Measurements from ENCODE around the gene RAI1.
A peak's percentile ranks its signal among the peaks of the same experiment; 100 is the strongest.

Gene RAI1

GRCh38 chr17:17706140-17707060 is 25.1 kb downstream of the RAI1 start:
- WGBS, result 86% methylated on average over 9 of the region's 12 CpGs
- Histone ChIP-seq H3K27me3 (ENCODE audit: control insufficient read depth in 1 of 2, insufficient read depth in 1 of 2, low read length in 2 of 2) (no peaks in the 10 kb centered on the region), H3K23ac (ENCODE audit: low read length in 2 of 2) (no peak overlapping the region)

GRCh38 chr17:17708295-17708694 is 27.0 kb downstream of the RAI1 start:
- H3K27ac ChIP-seq (ENCODE audit: low read length, poor library complexity, severe bottlenecking), result no peak overlapping the region
- H3K14ac ChIP-seq (ENCODE audit: low read length in 2 of 2), result no peak overlapping the region
- H3K4ac ChIP-seq (ENCODE audit: low read depth in 1 of 2, low read length in 2 of 2), result peak overlapping the region in 1 of 2 experiments; percentile 24
- H2BK120ac ChIP-seq (ENCODE audit: low read depth, low read length), result no peak overlapping the region
- DNase-seq, result no peak
- no peak overlapping the region for H4K91ac ChIP-seq (ENCODE audit: low read length)
- peaks cover 32% of the 10 kb centered on the region for H3K79me1 ChIP-seq (replicated peaks; ENCODE audit: low read length, poor library complexity, severe bottlenecking)
- H3K36me3 ChIP-seq (ENCODE audit: control insufficient read depth in 1 of 2, insufficient read depth in 2 of 2, low read depth in 1 of 2, low read length in 2 of 2), result peaks cover 2 to 5% of the 10 kb centered on the region in 2 experiments
- H3K18ac ChIP-seq (ENCODE audit: low read depth in 1 of 2, low read length in 2 of 2), result peak overlapping the region in 1 of 2 experiments; percentile 40
- peaks cover 65% of the 10 kb centered on the region for H3K4me1 ChIP-seq (ENCODE audit: control insufficient read depth, insufficient read depth, low read depth, low read length)
- H3K27me3 ChIP-seq (ENCODE audit: control insufficient read depth in 1 of 2, insufficient read depth in 1 of 2, low read length in 2 of 2), result no peaks in the 10 kb centered on the region
- peak overlapping the region; percentile 46 for H2AK5ac ChIP-seq (ENCODE audit: low read length, severe bottlenecking)
- H2BK15ac ChIP-seq (ENCODE audit: low read depth, poor library complexity, severe bottlenecking), result peak overlapping the region; percentile 17
- peak overlapping the region; percentile 28 to 55 for H2BK12ac ChIP-seq (ENCODE audit: low read length in 2 of 2)
- no peak overlapping the region for H2AFZ ChIP-seq (ENCODE audit: low read depth, low read length)
- H3K23ac ChIP-seq (ENCODE audit: low read length in 2 of 2), result no peak overlapping the region
- no peak overlapping the region for H3K4me3 ChIP-seq (ENCODE audit: insufficient read depth in 1 of 2, low read depth in 1 of 2, low read length in 2 of 2)
- no peak overlapping the region for H3K9ac ChIP-seq (ENCODE audit: low read length)
- no peaks in the 10 kb centered on the region for H3K9me3 ChIP-seq (ENCODE audit: control insufficient read depth, low read length)
- no peak overlapping the region for H2BK5ac ChIP-seq (ENCODE audit: low read depth, low read length, poor library complexity, severe bottlenecking)
- no peak overlapping the region for H3K4me2 ChIP-seq (ENCODE audit: low read length, poor library complexity, severe bottlenecking)
- H4K8ac ChIP-seq (ENCODE audit: low read length), result no peak overlapping the region

More at GRCh38 chr17:17706140-17707060, 25.1 kb downstream of the RAI1 start:
- peak overlapping the region; percentile 6 to 50 for H3K4ac ChIP-seq (ENCODE audit: low read depth in 1 of 2, low read length in 2 of 2)
- peaks cover 66% of the 10 kb centered on the region for H3K4me1 ChIP-seq (ENCODE audit: control insufficient read depth, insufficient read depth, low read depth, low read length)
- peak overlapping the region; percentile 16 for H4K91ac ChIP-seq (ENCODE audit: low read length)
- H3K9ac ChIP-seq (ENCODE audit: low read length), result no peak overlapping the region
- no peak overlapping the region for H3K4me2 ChIP-seq (ENCODE audit: low read length, poor library complexity, severe bottlenecking)
- peak overlapping the region in 1 of 2 experiments; percentile 70 for H2BK12ac ChIP-seq (ENCODE audit: low read length in 2 of 2)
- no peak overlapping the region for H2BK5ac ChIP-seq (ENCODE audit: low read depth, low read length, poor library complexity, severe bottlenecking)
- H3K27ac ChIP-seq (ENCODE audit: low read length, poor library complexity, severe bottlenecking), result no peak overlapping the region
- no peak for DNase-seq
- no peak overlapping the region for H3K4me3 ChIP-seq (ENCODE audit: insufficient read depth in 1 of 2, low read depth in 1 of 2, low read length in 2 of 2)
- peak overlapping the region; percentile 8 for H4K8ac ChIP-seq (ENCODE audit: low read length)
- peak overlapping the region in 1 of 2 experiments; percentile 29 for H3K18ac ChIP-seq (ENCODE audit: low read depth in 1 of 2, low read length in 2 of 2)
- peak overlapping the region; percentile 66 for H2BK15ac ChIP-seq (ENCODE audit: low read depth, poor library complexity, severe bottlenecking)
- H2BK120ac ChIP-seq (ENCODE audit: low read depth, low read length), result no peak overlapping the region
- H2AK5ac ChIP-seq (ENCODE audit: low read length, severe bottlenecking), result peak overlapping the region; percentile 16
- H2AFZ ChIP-seq (ENCODE audit: low read depth, low read length), result no peak overlapping the region
- no peak overlapping the region for H3K14ac ChIP-seq (ENCODE audit: low read length in 2 of 2)
- no peaks in the 10 kb centered on the region for H3K9me3 ChIP-seq (ENCODE audit: control insufficient read depth, low read length)
- H3K79me1 ChIP-seq (replicated peaks; ENCODE audit: low read length, poor library complexity, severe bottlenecking), result peaks cover 41% of the 10 kb centered on the region
- H3K36me3 ChIP-seq (ENCODE audit: control insufficient read depth in 1 of 2, insufficient read depth in 2 of 2, low read depth in 1 of 2, low read length in 2 of 2), result peaks cover 2 to 5% of the 10 kb centered on the region in 2 experiments

- Histone ChIP-seq H2BK120ac (ENCODE audit: low read depth, low read length) (no peak overlapping the region), H2AFZ (ENCODE audit: low read depth, low read length) (no peak overlapping the region), H3K9ac (ENCODE audit: low read length) (no peak overlapping the region), H2BK12ac (ENCODE audit: low read length in 2 of 2) (peak overlapping the region; percentile 28 to 65), H3K27ac (ENCODE audit: low read length, poor library complexity, severe bottlenecking) (no peak overlapping the region), H3K79me1 (replicated peaks; ENCODE audit: low read length, poor library complexity, severe bottlenecking) (peaks cover 30% of the 10 kb centered on the region), H3K14ac (ENCODE audit: low read length in 2 of 2) (no peak overlapping the region), H3K18ac (ENCODE audit: low read depth in 1 of 2, low read length in 2 of 2) (peak overlapping the region; percentile 25 to 75), H3K4me3 (ENCODE audit: insufficient read depth in 1 of 2, low read depth in 1 of 2, low read length in 2 of 2) (no peak overlapping the region), H3K36me3 (ENCODE audit: control insufficient read depth in 1 of 2, insufficient read depth in 2 of 2, low read depth in 1 of 2, low read length in 2 of 2) (peaks cover 2 to 5% of the 10 kb centered on the region in 2 experiments), H2BK15ac (ENCODE audit: low read depth, poor library complexity, severe bottlenecking) (no peak overlapping the region), H2AK5ac (ENCODE audit: low read length, severe bottlenecking) (peak overlapping the region; percentile 46), H3K27me3 (ENCODE audit: control insufficient read depth in 1 of 2, insufficient read depth in 1 of 2, low read length in 2 of 2) (no peaks in the 10 kb centered on the region), H4K8ac (ENCODE audit: low read length) (no peak overlapping the region), H3K4me1 (ENCODE audit: control insufficient read depth, insufficient read depth, low read depth, low read length) (peaks cover 63% of the 10 kb centered on the region), H4K91ac (ENCODE audit: low read length) (no peak overlapping the region), H3K9me3 (ENCODE audit: control insufficient read depth, low read length) (no peaks in the 10 kb centered on the region), H3K23ac (ENCODE audit: low read length in 2 of 2) (no peak overlapping the region), H2BK5ac (ENCODE audit: low read depth, low read length, poor library complexity, severe bottlenecking) (no peak overlapping the region), H3K4me2 (ENCODE audit: low read length, poor library complexity, severe bottlenecking) (no peak overlapping the region), H3K4ac (ENCODE audit: low read depth in 1 of 2, low read length in 2 of 2) (peak overlapping the region in 1 of 2 experiments; percentile 24)
- DNase-seq, result no peak
- WGBS, result 92% methylated on average over 9 of the region's 9 CpGs
Measured at GRCh38 chr17:17708816-17709215, 27.6 kb downstream of the RAI1 start.

- Histone ChIP-seq H3K14ac (ENCODE audit: low read length in 2 of 2) (peak overlapping the region in 1 of 2 experiments; percentile 8), H3K4me3 (ENCODE audit: insufficient read depth in 1 of 2, low read depth in 1 of 2, low read length in 2 of 2) (no peak overlapping the region), H3K9me3 (ENCODE audit: control insufficient read depth, low read length) (no peaks in the 10 kb centered on the region), H3K27ac (ENCODE audit: low read length, poor library complexity, severe bottlenecking) (no peak overlapping the region), H3K18ac (ENCODE audit: low read depth in 1 of 2, low read length in 2 of 2) (peak overlapping the region; percentile 69 to 97), H2BK5ac (ENCODE audit: low read depth, low read length, poor library complexity, severe bottlenecking) (no peak overlapping the region), H3K4me1 (ENCODE audit: control insufficient read depth, insufficient read depth, low read depth, low read length) (peaks cover 68% of the 10 kb centered on the region), H4K91ac (ENCODE audit: low read length) (peak overlapping the region; percentile 93), H3K4ac (ENCODE audit: low read depth in 1 of 2, low read length in 2 of 2) (peak overlapping the region; percentile 79 to 83), H3K27me3 (ENCODE audit: control insufficient read depth in 1 of 2, insufficient read depth in 1 of 2, low read length in 2 of 2) (no peaks in the 10 kb centered on the region), H4K8ac (ENCODE audit: low read length) (peak overlapping the region; percentile 67), H2AK5ac (ENCODE audit: low read length, severe bottlenecking) (peak overlapping the region; percentile 98), H2BK120ac (ENCODE audit: low read depth, low read length) (peak overlapping the region; percentile 43), H2BK15ac (ENCODE audit: low read depth, poor library complexity, severe bottlenecking) (peak overlapping the region; percentile 71), H2BK12ac (ENCODE audit: low read length in 2 of 2) (peak overlapping the region; percentile 98), H3K4me2 (ENCODE audit: low read length, poor library complexity, severe bottlenecking) (no peak overlapping the region), H3K79me1 (replicated peaks; ENCODE audit: low read length, poor library complexity, severe bottlenecking) (peaks cover 23% of the 10 kb centered on the region), H2AFZ (ENCODE audit: low read depth, low read length) (no peak overlapping the region), H3K9ac (ENCODE audit: low read length) (no peak overlapping the region), H3K36me3 (ENCODE audit: control insufficient read depth in 1 of 2, insufficient read depth in 2 of 2, low read depth in 1 of 2, low read length in 2 of 2) (peaks cover under 1% of the 10 kb centered on the region in 2 experiments), H3K23ac (ENCODE audit: low read length in 2 of 2) (no peak overlapping the region)
- DNase-seq, result no peak
- WGBS, result 93% methylated on average over 15 of the region's 15 CpGs
Measured at GRCh38 chr17:17709815-17710321, 28.6 kb downstream of the RAI1 start.
